ENCODE data around the gene UVSSA. TPM values are rescaled to one million over a fixed set of nuclear protein-coding genes. Genes with fewer than 3 reads are reported as not detected.

UVSSA gene
- total RNA-seq, 4 donors from 2014 or later = 9.8 to 40.1 (median 14.5) TPM

GRCh38 chr4:1370321-1371124, 23.5 kb downstream of the UVSSA start:
- TF ChIP-seq, protein P1, sequence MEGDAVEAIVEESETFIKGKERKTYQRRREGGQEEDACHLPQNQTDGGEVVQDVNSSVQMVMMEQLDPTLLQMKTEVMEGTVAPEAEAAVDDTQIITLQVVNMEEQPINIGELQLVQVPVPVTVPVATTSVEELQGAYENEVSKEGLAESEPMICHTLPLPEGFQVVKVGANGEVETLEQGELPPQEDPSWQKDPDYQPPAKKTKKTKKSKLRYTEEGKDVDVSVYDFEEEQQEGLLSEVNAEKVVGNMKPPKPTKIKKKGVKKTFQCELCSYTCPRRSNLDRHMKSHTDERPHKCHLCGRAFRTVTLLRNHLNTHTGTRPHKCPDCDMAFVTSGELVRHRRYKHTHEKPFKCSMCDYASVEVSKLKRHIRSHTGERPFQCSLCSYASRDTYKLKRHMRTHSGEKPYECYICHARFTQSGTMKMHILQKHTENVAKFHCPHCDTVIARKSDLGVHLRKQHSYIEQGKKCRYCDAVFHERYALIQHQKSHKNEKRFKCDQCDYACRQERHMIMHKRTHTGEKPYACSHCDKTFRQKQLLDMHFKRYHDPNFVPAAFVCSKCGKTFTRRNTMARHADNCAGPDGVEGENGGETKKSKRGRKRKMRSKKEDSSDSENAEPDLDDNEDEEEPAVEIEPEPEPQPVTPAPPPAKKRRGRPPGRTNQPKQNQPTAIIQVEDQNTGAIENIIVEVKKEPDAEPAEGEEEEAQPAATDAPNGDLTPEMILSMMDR (IDR thresholded peaks at IDR 0.05; ENCODE audit: low read depth) = no peak

DNA sequence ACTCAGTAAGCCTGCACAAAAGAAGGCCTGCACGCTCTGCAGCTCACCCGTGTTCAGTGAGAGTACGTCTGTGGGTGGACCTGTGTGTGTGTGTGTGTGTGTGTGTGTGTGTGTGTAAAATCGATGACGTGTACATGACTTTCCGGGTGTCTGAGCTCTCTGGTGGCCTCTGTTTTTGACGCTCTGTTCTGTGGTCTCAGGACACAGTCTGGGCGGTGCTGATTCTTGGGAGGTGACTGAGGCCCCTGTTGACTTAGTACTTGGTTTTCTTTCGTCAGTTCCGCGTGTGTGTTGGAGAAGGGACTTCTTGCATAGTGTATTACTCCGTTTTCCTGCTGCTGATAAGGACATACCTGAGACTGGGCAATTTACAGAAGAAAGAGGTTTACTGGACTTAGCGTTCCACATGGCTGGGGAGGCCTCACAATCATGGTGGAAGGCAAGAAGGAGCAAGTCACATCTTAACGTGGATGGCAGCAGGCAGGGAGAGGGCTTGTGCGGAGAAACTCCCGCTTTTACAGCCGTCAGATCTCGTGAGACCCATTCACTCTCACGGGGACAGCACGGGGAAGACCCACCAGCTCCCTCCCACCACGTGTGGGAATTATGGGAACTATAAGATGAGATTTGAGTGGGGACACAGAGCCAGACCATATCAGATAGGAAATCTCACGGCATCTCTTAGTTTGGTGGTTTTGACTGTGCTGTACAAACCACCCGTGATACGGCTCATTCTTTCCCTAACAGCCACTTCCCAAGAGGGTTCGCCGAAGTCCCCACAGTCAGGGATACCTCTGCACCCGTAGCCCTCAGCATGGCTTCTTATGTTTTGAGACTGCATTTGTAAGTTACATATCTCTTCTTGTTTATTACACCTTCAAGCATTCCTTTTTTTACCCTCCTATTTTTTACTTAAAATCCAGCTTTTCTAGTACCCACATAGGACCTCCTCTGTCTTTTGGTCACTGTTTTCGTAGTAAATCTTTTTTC, 24.5 kb downstream of the UVSSA start:
- TF ChIP-seq, protein P1 (IDR thresholded peaks at IDR 0.05; ENCODE audit: low read depth) = no peak

GRCh38 chr4:1373892-1374705, 27.1 kb downstream of the UVSSA start:
- TF ChIP-seq, protein P1 (IDR thresholded peaks at IDR 0.05; ENCODE audit: low read depth) = no peak

DNA sequence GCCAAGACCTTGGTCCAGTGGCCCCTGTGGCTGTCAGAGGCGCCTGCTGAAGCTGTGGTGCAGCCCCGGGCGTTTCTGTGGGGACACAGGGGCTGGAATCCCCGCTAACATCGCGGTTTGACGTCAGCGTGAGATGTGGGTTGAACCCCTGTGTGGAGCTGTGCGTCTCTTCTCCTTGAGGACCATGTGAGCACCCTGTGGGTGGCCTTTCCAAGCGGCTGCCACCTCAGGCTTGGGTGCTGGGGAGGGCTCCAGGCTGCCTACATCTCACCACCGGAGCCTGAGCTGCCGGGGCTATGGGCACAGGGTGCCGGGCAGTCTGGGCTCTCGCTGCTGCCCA, 27.7 kb downstream of the UVSSA start:
- TF ChIP-seq, protein P1 (IDR thresholded peaks at IDR 0.05; ENCODE audit: low read depth) = no peak

- TF ChIP-seq, protein P1 (IDR thresholded peaks at IDR 0.05; ENCODE audit: low read depth) = no peak
Observed at GRCh38 chr4:1375051-1375721, 28.2 kb downstream of the UVSSA start.

DNA sequence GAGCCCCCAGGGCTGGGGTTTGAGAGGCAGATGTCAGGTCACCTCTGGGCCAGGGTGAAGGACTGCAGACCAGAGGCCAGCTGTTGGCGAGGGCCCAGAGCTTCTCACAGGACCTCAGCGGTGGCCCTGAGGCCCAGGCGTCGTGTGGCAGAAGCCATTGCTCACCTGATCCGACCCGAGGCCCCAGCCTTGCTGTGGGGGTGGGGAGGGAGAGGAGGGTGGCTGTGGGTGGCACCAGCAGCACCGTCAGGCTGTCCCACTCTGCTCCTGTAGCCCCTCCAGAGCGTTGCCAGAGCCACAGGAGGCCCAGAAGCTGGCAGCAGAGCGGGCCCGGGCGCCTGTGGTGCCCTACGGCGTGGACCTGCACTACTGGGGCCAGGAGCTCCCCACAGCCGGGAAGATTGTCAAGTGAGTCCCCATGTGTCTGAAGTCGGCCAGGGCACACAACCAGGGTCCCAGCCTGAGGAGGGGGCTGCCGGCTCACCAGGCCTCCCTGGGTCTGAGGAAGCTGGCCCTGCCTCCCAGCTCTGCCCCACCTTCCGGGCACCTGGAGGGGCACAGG, 28.8 kb downstream of the UVSSA start:
- TF ChIP-seq, protein P1 (IDR thresholded peaks at IDR 0.05; ENCODE audit: low read depth) = no peak
